ENCODE data around the gene ABLIM2.

ABLIM2 gene

DNA sequence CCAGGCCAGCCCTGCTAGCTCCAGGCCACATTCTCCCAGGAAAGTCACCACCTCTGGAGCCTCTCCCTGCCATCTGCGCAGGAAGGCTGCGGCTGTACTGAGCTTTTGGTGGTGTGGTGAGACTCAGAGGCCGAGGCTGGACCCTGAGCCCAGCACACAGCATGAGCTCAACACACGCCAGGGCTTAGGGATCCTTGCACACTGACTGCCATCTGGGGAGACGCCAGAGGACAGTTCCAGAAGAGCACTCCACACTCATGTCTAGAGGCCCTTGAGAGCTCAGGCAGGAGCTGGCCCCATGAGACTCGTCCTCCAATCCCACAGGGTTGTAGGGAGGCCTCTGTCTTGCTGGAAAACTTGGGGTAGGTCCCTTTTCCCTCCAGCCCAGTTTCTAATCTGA lies 40.6 kb downstream of the ABLIM2 start:
- FAIRE-seq: no peak

DNA sequence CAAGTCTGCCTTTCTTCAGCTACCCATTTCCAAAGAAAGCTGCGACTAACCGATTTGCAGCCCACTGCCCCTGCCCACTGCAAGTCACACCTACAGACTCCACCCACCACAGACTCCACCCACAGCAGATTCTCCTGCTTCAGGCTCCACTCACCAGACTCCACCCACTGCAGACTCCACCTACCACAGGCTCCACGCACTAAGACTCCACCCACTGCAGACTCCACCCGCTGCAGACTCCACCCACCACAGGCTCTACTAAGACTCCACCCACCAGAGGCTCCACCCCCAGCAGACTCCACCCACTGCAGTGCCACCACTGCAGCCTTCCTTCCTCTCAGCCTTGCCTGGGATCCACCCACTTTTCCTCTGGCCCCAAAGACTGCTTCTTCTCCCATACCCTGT lies 41.3 kb downstream of the ABLIM2 start:
- no peak for FAIRE-seq

DNA sequence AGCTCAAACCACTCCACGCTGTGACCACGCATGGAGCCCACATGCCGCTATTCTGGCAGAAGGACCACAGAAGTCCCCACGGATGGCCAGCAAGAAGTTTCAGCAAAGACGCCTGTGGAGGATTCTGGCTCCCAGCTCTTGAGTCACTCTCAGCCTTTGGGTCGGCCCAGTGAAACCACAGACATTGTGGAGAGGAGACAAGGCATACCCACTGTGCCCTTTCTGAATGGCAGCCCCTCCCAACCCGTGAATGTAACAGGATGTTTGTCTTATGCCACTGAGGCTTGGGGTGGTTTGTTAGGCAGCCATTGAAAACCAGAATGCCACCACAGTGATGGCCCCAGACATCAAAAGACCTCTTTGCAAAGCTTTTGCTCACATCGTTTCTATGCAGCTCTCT lies 42.7 kb downstream of the ABLIM2 start:
- FAIRE-seq: no peak

DNA sequence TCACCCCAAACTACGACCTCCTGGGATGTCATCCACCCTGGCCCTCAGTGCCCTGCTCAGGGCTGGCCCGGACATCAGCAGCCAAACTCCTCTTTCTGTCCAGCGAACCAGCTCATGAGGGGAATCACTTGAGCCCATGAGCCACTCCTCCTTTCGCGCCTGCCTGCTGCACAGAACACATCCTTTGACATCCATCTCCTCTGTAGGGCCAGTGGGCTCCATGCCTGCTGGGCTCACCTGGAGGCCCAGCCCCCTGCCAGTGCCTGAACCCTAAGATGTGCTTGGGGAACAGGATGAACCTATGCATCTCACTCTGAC lies 43.5 kb downstream of the ABLIM2 start:
- FAIRE-seq: no peak

DNA sequence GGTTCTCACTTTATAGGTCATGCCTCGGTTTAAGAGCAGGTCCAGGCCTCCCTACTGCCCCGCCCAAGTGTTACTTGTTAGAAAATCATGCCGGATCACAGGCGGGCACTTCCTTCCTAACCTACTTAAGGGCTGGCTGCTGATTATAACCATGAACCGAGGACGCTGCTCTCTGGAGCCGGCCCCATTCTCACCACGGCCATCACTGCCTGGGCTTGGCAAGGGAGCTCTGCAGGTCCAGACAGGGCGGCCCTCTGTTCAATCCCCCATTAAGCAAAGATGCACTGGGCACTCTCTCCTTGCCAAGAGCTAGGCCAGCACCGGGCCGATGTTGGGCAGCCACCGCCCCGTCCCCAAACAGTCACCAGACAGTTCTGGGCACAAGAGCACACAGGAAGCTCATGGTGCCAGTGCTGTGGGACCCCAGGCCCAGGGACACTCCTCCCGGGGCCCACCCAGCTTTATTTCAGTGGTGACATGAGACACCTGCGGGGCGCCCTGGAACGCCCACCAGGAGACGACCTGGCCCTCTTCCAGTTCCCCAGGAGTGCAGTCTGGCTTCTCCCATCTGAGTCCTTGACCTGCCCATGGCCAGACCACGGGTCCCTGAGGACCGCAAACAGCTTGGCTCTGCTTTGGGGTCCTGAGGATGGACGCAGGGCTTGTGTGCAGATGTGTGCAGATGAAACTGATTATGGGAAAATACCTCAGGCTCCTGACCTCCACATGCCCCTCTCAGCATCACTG lies 44.0 kb downstream of the ABLIM2 start:
- no peak for FAIRE-seq

DNA sequence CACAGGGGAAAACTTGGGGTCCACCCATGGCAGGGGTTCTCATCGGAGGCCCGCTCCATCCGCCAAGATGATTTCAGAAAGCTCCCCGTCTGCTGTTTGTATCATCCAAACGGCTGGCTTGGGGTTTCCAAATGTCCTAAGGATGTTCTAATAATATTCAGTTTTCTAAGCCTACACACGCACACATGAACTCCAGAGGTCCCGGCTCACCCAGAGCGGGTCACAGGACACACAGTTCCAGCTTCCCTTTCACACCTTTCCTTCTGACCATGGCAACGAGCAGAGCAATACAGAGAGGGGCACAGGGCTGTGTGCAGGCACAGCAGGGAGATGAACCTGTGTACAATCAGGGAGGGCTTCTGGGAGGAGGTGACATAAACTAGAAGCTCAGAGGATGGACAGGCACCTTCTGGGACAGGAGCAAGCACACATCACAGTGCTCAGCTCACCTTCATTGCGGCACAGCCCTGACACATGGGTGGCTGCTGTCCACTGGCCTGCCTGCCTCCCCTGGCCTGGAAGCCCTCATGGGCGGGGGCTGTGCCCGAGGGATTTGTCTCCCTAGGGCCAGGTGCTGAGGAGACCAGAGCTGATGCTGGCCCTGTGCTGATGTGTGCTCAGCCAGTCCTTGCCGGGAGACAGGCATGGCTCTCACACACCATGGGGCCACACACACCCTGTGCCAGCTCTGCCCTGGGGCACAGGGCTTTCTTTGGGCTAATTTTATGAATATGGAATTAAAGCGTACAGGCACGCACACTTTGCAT lies 44.8 kb downstream of the ABLIM2 start:
- no peak for FAIRE-seq

DNA sequence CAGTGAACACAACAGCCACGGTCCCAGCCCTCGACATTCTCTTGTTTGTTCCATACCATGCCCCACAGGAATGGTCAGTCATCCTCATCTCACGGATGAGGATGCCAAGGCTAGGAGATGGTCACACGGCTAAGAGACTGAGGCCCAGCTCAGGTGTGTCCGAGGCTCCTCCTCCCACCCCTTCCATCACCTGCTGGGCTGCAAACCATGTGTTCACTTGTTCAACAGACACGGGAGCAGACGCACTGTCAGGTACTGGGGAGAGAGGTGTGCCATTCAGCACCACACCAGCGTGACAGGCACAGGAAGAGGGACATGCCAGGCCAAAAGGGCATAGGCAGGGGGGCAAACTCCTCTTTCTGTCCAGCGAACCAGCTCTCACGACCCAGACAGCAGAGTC lies 45.9 kb downstream of the ABLIM2 start:
- no peak for FAIRE-seq

DNA sequence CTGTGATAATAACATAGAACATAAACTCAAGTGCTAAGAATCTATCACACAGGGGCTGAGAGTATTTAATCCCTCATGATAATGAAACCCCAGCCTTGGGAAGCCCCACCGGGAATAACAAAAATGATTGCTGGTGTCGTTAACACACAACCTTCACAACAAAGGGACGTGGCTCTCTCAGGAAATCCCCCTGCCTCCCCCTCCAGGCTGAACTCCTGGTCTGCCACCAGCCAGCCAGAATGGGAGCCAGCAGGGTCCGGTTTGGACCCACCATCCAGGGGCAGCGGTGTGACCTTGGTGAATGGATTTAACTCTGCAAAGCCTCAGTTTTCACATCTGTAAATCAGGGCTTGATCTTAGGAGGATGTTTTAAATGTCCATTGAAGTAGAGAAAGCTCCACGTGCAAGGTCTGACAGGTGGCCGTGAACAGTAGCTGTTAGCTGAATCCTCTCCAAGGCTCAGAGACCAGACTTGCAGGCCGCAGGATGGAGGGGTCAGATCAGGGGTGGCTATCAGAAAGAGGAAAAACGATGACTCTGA lies 46.5 kb downstream of the ABLIM2 start:
- no peak for FAIRE-seq

DNA sequence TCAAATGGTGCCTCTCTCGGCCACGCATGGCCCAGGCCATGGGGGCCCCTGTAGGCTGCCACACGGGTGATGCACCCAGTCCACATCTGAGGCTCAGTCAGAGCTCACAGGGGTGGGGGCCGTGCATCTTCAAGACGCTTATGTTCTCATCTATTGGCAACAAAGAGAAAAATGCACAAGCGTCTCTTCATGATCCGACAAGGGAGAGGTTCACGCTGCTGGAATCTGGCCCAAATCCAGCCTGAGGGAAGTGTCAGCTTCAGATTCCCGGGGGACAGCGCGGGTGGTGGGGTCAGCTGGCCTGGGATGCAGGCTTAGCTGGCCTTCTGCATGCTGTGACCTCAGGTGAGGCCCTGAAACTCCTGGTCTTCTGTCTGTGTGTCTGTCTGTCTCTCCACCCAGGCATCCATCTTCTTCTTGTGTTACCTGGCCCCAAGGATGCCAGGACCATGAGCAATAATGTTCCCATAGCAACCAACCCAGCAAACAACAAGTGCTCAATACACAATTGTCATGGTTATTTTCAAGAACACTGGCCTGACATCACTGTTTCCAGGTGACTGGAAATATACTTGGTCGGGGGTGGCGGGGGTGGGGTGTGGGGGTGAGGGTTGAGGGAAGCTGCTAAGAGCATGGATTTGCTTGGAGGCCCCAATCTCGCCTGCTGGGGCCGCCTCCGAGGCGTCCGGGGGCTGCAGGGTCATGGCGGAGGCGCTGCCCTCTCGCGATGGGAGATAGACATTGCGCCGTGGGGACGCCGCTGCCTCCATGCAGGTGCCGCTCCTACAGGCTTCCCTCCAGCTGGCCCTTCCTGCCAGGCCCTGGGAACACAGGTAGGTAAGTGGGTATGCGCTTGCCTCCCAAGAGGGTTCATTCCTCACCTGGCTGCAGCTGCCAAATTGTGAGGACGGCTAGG lies 48.3 kb downstream of the ABLIM2 start:
- no peak for FAIRE-seq

DNA sequence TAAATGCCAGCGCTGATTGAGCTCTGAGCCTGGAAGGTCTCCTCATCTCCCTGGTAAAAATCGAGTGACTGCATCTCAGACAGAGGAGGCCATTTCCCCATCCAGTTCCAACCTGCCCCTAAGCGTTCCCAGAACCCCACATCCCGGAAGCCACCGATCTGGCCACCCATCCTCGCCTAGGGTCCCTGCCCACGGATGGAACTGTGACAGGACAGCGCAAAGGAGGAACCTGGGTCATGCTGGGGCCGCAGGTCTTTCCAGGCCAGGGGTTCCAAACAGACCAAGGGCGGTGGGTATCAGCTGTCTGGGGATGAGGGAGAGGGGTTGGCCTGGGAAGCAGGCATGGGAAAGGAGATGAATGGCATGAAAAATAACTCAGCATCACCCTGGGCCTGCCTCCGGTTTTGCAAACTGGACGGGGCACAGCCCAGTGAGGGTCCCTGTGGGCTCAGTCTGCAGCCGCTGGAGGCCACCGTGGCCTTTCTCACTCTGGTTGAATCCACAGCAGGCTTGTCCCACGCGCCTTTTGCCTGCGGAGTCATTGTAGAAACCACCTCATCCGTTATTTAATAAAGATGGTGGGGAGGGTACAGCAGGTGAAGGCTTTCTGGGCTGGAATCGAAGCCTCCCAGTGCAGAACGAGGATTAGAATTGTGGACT lies 49.1 kb downstream of the ABLIM2 start:
- no peak for FAIRE-seq

DNA sequence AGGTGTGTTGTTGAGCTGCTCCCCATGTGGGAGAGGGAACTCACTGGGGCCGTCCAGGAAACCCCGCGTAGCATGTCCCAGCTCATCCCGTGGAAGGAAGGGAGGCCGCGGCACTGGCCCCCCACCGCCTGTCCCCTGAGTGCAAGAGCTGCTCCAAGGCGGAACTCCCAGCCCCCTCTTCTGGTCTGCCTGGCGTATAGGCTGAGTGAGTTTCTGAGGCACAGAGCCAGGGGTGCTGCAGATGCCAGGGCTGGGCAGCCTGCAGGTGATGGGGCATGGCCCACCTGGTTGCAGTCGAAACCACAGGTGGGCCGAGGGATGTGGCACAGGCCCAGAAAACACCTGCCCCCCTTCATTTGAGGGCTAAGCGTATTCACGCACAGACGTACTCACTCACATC lies 49.6 kb downstream of the ABLIM2 start:
- FAIRE-seq: no peak

DNA sequence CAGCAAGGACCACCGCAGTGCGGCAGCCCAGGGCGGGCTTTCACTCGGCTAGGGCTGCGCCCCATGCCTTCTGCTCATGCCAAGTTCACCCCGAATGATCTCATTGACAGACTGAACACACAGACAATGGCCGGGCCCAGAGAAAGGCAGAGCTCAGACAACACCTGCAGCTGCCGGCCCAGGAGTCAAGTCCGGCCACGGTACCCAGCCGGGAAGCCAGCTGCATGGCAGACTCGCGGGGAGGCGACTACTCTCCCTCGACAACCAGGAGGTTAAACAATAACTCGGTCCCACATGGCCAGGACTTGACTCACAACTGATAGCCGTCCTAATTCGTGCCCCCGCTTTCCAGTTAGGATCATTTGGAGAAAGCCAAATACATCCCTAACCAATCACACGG lies 50.4 kb downstream of the ABLIM2 start:
- FAIRE-seq: no peak

DNA sequence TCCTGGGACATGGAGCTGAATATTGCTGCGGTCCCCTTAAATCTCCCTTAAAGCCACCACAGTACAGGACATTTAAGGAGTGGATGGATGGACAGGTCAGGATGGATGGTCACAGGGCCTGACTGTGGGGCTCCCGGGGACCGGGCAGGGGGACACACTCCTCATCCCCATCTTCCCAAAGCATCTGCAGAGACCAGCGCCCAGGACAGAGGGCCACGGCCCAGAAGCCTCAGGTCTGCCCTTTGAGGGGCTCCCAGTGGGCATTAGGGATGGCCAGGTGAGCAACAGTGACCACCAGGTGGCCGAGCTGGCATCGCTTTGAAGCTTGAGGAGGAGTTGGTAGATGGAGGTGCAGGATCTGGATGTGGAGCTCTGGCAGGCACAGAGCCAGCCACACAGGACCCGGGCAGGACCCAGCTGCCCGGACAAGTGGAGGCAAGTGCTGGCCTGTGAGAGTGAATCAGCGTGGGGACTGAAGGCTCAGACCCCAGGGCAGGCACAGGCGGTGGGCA lies 51.4 kb downstream of the ABLIM2 start:
- no peak for FAIRE-seq

DNA sequence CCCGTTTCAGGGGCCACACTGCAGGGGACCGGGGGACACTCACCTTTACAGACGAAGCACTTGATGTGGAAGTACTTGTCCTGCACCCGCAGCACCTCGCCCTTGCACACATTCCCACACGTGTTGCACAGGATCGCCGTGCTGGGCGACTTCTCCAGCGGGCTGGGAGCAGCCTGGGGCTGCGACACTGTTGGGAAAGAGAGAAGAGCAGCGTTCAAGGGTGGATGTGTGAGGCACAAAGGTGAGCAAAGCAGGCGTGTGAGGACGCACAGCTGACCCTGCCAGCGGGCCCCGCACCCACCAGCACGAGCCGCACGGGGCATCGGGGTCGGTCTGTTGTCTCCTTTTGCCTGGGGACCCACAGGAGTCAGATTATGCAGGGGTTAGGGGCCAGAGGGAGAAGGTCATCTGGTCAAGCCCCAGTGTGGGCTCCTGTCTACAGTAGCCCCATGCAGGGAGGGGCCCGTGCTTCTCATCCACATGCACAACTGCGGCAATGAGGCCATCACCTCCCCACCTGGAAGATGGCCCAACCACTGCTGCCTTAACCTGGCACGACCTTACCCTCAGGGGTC lies 52.1 kb downstream of the ABLIM2 start:
- FAIRE-seq: no peak

DNA sequence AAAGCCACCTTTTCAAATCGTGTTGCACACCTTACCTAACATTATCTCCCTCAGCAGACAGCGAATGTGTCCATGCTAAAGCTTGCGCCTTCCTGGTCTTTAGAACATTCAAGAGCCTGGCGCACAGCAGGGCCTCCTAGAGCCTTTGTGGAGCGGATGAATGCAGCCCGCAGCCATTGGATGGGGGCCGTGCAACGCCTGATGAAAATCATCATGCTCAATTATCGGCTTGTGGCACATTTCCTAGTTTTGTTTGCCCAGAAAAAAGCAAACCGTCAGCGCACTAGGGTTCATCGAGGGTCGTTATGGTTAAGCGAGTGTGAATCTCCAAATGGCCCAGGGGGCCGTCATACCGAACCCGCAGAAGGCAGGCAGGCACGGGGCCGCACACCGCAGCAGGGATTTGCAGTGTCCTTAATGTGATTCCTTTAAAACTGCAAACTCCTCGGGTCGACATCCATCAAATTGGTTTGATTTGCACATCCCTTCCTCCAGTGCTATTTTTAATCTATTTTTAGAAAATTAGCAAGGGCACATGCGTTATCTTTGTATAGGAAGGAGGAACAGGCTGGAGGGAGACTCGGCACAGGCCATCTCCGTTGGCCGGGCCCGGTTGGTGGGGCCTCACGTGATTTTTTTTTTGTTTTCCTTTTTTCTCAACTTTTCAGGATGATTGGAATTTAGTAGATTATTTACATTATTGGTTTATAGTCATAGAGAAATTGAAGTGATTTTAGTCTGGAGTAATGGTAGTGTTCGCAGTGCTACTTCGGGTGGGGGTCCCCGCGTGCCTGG lies 53.1 kb downstream of the ABLIM2 start:
- FAIRE-seq: no peak

DNA sequence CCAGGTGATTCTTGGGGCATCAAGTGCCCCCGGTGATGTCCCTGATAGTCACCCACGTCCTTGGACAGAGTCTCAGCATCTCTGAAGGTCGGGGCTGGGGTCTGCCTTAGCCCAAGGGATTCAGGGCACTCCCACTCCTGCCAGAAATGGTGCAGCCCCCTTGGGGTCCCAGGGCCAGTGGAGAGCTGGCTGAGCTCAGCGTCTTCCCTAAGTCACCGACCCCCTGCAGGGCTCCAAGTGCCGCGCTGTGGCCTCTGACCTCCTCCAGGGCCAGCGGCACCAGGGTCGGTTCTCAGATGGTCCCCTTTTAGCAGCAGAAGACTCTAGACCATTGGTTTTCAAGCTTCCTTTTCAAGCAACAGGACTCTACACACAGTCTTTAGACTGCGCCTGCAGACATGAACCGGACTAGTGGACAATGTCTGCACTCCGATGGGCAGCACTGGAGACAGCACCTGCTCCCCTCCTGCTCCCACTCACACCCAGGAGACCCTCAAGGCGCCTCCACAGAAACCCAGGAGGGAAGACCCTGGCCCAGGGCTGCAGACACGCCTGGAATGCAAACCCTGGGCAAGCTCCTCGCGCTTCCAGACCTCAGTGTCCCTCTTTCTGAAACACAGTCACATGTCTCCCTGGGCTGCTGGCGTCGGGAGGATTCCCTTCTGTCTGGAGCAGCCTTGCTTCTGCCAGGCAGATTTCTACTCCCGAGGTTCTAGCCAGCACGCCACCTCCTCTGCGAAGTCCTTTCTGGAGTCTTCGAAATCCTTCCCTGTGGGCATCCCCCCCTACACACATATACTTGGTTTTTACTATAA lies 53.9 kb downstream of the ABLIM2 start:
- FAIRE-seq: no peak

DNA sequence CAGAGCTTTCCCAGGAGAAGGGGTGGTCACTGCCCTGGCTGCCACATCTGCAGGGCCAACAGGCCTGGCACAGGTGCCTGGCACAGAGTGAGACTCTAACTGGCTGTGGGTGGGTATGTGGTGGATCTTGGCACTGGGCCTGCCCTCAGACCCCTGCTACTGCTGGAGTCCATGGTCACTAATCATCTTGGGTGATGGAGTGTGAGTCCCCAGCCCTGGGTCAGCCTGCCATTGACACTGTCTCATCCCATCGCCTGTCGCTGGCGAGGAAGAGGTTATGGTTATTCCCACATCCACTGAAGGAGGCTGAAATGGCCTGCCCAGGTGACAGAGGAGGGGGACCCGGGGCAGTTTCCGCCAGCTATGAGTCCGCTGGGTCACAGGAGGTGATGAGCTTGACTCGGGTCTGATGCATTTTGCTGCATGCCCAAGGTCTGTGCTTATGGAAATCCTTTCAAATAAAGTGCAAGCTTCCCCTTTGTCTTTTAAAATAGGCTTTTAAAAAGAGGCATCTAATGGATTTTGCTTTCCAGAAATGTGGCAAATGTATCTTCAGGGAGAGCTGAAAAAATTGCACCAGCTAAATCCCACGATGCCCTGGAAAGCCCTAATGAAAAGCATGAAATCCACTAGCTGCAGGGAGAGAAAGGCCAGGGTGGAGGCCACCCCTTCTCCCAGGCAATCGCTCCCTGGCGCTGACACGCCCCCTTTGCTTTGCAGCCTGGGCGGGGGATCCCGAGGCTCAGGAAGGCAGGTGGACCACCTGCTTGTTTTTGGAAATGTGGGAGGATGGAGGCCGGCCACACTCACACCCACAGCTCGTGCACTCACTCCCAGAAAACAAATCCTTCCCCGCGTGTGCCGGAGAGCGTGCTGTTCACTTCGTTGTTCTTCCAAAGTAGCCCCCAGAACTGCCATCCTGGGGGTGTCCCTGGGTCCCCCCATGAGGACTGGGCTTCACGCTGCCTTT lies 54.9 kb downstream of the ABLIM2 start:
- no peak for FAIRE-seq

DNA sequence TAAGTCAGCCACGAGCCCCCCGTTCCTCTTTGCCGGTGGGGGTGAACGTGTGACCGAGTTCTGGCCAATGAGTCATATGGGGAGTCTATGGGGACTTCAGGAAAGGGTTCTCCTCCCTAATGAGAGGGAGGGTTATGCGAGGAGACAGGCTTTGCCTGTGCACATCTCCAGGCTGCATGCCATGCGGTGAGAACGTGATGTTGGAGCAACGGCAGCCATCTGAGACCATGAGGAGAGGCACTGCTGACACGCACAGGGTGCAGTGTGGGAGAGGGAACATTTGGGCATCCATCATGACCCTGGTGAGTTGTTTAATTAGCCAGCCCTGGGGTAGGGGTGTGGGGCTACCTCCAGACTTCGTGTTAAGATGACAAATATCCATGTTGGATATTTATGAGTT lies 55.8 kb downstream of the ABLIM2 start:
- FAIRE-seq: no peak

DNA sequence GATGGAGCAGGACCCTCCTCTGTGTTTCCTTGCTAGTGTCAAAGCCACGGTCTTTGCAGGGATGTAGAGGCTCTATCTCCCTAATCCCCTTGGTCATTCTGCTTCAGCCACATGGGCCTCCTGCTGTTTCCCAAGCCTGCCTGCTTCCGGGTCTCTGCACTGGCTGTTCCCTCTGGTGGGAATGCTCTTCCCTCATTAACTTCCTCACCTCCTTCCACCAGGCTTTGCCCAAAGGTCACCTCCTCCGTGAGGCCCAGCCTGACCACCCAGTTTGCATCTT lies 56.6 kb downstream of the ABLIM2 start:
- no peak for FAIRE-seq
